Lower leg skin (tissue), 4 donors: ENCODE data around the gene GAS7. TPM values are rescaled to one million over a fixed set of nuclear protein-coding genes. Genes with fewer than 3 reads are reported as not detected.

ENCODE experiments used
- DNase-seq, 2 donors: peaks; one replicate each; pipeline ENCODE4 v3.0.0-alpha.2; 2019; ENCODE audit warnings: low spot score in 2 of 2
- H3K4me3 ChIP-seq: fragments of 200-600 bp; sonication (generic); 2 replicates; pipeline ENCODE4 v1.5.1; 2017; ENCODE audit warnings: mild to moderate bottlenecking, low read depth; ENCODE audit not compliant: poor library complexity, severe bottlenecking
- POLR2A ChIP-seq, 2 donors: fragments of 450-650 bp; IDR thresholded peaks; one replicate each; pipeline ENCODE4 v1.6.1; 2016 to 2017; ENCODE audit warnings: antibody characterized with exemption in 2 of 2, mild to moderate bottlenecking in 1 of 2, moderate library complexity in 1 of 2
- WGBS, 2 donors: methylation state at CpG; one replicate each; pipeline ENCODE4 v1.1.5; 2018; 5-methylcytosine and 5-hydroxymethylcytosine counted together
- intact Hi-C: fragments of 100-400 bp; cut with DNase I; formaldehyde crosslinking; loops from one replicate; pipeline ENCODE4 v1.15.0; 2023; ENCODE audit warnings: low total_unique reads
- total RNA-seq, 4 donors: library from RNA; depleted of rRNA; stranded (reverse); fragments of >200 nt; gene quantifications; one replicate each; pipeline ENCODE4 v1.1.0, GENCODE V29; 2016
- TF ChIP-seq, protein P1 (sequence below), 3 donors: fragments of 450-650 bp; IDR thresholded peaks; one replicate each; pipeline ENCODE4 v1.5.1; 2016; ENCODE audit warnings: antibody characterized with exemption in 3 of 3, mild to moderate bottlenecking in 3 of 3, moderate library complexity in 2 of 3

GAS7 gene
- total RNA-seq, 4 donors from 2014 or later = 97.8 to 148 (median 117) TPM

DNA sequence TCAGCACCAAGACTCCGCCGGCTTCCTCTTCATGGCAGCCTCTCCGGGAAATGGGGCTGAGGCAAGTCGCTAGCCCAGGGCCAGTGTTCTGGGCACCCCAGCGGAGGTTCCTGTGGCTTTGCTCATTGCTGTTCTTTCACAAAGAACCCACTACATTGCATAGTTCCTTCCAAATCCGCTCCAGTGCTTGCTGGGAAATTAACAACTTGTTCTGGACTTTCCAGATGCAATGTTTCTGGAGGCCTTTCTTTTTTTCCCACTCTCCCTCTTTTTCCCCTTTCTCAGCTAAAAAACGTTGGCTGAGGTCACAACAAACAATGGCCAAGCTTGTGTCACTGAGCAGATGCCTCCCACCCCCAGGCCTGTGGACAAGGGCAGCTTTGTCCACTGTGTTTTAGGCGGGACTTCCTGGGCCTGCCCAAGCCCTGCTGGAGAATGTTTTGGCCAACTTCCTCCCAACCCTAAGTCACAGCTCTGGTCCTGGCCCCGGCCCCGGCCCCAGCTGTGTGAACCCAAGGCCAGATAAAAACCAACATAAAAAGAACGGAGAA, 161.8 kb downstream of the GAS7 start:
- WGBS, 2 donors = 52 to 64% methylated on average over 11 of the region's 11 CpGs
- no peak for DNase-seq
- intact Hi-C loops = no loop called here
- no peak overlapping the region for H3K4me3 ChIP-seq
- TF ChIP-seq POLR2A (IDR thresholded peaks at IDR 0.05) = no peak
- TF ChIP-seq, protein P1, sequence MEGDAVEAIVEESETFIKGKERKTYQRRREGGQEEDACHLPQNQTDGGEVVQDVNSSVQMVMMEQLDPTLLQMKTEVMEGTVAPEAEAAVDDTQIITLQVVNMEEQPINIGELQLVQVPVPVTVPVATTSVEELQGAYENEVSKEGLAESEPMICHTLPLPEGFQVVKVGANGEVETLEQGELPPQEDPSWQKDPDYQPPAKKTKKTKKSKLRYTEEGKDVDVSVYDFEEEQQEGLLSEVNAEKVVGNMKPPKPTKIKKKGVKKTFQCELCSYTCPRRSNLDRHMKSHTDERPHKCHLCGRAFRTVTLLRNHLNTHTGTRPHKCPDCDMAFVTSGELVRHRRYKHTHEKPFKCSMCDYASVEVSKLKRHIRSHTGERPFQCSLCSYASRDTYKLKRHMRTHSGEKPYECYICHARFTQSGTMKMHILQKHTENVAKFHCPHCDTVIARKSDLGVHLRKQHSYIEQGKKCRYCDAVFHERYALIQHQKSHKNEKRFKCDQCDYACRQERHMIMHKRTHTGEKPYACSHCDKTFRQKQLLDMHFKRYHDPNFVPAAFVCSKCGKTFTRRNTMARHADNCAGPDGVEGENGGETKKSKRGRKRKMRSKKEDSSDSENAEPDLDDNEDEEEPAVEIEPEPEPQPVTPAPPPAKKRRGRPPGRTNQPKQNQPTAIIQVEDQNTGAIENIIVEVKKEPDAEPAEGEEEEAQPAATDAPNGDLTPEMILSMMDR (IDR thresholded peaks at IDR 0.05) = no peak

DNA sequence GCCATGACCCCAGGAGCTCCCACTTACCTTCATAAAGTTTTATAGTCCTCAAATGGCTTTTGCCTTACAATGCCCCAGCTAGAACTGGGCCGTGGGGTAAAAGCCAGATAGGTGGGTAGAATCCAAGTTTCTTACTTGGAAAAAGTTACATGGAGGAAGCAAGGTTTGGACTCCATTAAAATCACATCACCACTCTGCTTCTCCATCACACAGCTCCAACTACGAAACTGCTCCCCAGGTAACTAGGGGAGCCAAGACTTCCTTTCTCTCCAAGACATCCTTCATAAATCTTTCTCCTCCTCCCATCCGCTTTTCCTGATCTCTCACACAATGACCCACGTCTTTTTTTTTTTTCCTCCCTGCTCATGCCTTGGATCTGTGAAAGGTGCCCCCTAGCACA, 162.5 kb downstream of the GAS7 start:
- intact Hi-C loops = no loop called here
- TF ChIP-seq POLR2A (IDR thresholded peaks at IDR 0.05) = no peak
- TF ChIP-seq, protein P1 (IDR thresholded peaks at IDR 0.05) = no peak
- DNase-seq = no peak
- H3K4me3 ChIP-seq = no peak overlapping the region
- 52 to 64% methylated on average over 4 of the region's 4 CpGs for WGBS, 2 donors

DNA sequence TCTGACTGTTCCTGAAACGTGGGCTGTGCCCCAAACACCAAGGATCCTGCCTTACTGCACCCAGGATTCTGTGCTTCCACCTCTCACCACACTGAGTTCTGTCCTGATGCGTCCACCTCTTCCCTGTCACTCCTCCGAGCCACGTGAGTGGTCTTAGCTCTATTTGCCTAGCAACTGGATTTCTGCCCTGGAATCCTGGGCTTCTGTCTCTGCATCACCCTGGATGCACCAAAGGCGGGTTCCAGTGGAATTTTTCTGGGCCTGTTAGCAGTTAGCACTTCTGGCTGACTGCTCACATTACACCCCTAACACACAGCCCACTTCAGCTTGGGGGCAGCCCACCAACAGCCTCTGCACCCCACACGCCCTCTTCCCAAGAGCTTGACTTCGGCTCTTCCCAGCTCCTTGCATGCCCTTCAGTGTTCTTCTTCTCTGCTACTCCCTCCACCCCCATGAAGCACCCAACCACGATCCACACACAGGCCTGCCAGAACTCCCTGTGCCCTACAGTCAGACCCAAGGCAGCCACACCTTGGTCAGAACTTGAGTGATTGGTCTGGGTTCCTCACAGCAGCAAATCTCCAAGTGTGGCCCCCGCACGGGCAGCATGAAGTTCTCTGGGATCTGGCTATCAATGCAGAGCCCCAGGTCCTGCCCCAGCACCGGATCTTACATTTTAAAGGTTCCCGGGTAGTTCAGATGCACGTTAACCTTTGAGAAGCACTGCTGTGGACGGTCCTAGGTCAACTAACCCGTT, 163.5 kb downstream of the GAS7 start:
- no peak overlapping the region for H3K4me3 ChIP-seq
- no peak for DNase-seq
- intact Hi-C loops = no loop called here
- TF ChIP-seq, protein P1 (IDR thresholded peaks at IDR 0.05) = no peak
- TF ChIP-seq POLR2A (IDR thresholded peaks at IDR 0.05) = no peak
- 73 to 78% methylated on average over 15 of the region's 15 CpGs for WGBS, 2 donors

DNA sequence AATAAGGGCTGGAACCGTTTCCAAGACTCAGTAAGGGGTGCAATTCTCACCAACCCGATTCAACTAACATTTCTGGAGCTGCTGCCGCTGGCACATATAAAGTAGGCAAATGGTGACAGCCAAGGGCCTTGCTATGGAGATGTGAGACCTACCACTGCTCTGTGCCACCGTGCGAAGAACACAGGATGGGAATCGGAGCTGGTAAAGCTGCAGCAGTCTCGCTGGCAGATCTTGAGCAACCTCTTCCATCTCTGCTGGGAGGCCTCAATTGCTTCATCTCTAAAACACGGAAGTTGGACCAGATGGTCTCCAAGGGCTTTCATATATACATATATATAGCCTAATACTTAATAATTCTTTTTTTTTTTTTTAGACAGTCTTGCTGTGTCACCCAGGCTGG, 164.4 kb downstream of the GAS7 start:
- WGBS, 2 donors = 69 to 74% methylated on average over 8 of the region's 8 CpGs
- intact Hi-C loops = no loop called here
- no peak overlapping the region for H3K4me3 ChIP-seq
- no peak for TF ChIP-seq POLR2A (IDR thresholded peaks at IDR 0.05)
- TF ChIP-seq, protein P1 (IDR thresholded peaks at IDR 0.05) = no peak
- DNase-seq = no peak

DNA sequence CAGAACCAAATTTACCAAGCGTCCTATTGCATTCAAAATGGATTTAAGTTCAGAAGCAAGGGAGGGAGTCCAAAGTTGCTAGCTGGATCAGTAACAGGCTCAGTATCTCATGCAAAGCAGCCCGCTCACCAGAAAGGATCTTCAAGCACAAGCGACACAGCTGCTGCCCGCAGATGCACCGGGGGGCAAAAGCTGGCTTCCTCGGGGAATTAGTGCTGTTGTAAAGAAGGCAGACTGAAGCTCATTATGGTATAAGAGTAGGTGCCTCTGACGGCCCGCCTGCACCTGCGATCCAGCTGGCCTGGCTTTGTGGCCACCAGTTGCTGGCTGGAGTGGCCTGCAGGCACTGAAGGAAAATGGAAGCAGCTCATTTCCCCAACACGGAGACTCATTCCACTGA, 165.0 kb downstream of the GAS7 start:
- no peak for TF ChIP-seq POLR2A (IDR thresholded peaks at IDR 0.05)
- TF ChIP-seq, protein P1 (IDR thresholded peaks at IDR 0.05) = no peak
- no peak for DNase-seq
- WGBS, 2 donors = 81 to 83% methylated on average over 10 of the region's 10 CpGs
- no peak overlapping the region for H3K4me3 ChIP-seq
- intact Hi-C loops = no loop called here
